Activated CD8-positive, alpha-beta memory T cell treated with anti-CD3 and anti-CD28 coated beads for 48 hours (primary cell): ENCODE data around the gene ADA.

Experiments used
- DNase-seq, 3 experiments: peaks; one replicate each; pipeline ENCODE4 v3.0.0-alpha.2; 2020; ENCODE audit warnings: low read depth in 2 of 3, low spot score in 2 of 3

ADA gene

GRCh38 chr20:44582311-44583025 lies 69.0 kb downstream of the ADA start, which contains the start of gene PKIG:
PKIG (plus strand) TSS chr20:44582579; CDS start chr20:44614557, 31,978 bp downstream.
- no peak for DNase-seq

- DNase-seq, result no peak
Observed at GRCh38 chr20:44581515-44581914, 70.0 kb downstream of the ADA start.

- DNase-seq, result no peak
Observed at GRCh38 chr20:44580581-44581268, 70.8 kb downstream of the ADA start.

- no peak for DNase-seq
Observed at GRCh38 chr20:44579313-44580081, 72.0 kb downstream of the ADA start.

- no peak for DNase-seq
Observed at GRCh38 chr20:44576297-44576696, 75.2 kb downstream of the ADA start.

- no peak for DNase-seq
Observed at GRCh38 chr20:44574372-44574771, 77.1 kb downstream of the ADA start.

GRCh38 chr20:44573501-44573869 lies 78.0 kb downstream of the ADA start:
- DNase-seq, result no peak

- DNase-seq, result no peak
Observed at GRCh38 chr20:44572551-44573500, 78.7 kb downstream of the ADA start.

GRCh38 chr20:44571362-44571988 lies 80.0 kb downstream of the ADA start:
- DNase-seq, result no peak

GRCh38 chr20:44570367-44570766 lies 81.1 kb downstream of the ADA start:
- no peak for DNase-seq
